Measurements from ENCODE around the gene LRRC71. TPM values are rescaled to one million over a fixed set of nuclear protein-coding genes. Genes with fewer than 3 reads are reported as not detected.

LRRC71 gene
- total RNA-seq, 4 donors from 2014 or later: 0.60 to 0.78 (median 0.66) TPM; not detected in 1

GRCh38 chr1:156963621-156964020, 43.2 kb downstream of the LRRC71 start:
- H3K27ac ChIP-seq: no peak overlapping the region
- no peak overlapping the region for H3K4me3 ChIP-seq
- no peaks in the 10 kb centered on the region for H3K4me1 ChIP-seq
- no peaks in the 10 kb centered on the region for H3K9me3 ChIP-seq
- peak in 1 of 2 donors; percentile 12 for DNase-seq (ENCODE audit: low spot score in 2 of 2)
- H3K27me3 ChIP-seq: no peaks in the 10 kb centered on the region
- WGBS, 2 donors: 28 to 45% methylated on average over 3 of the region's 3 CpGs
- H3K36me3 ChIP-seq: peaks cover 0 to 96% (median 4%) of the 10 kb centered on the region in 3 donors
- TF ChIP-seq CTCF (IDR thresholded peaks at IDR 0.05): no peak
- TF ChIP-seq EP300 (IDR thresholded peaks at IDR 0.05): peak in 1 of 2 donors; percentile 26
- no peak for TF ChIP-seq POLR2A (IDR thresholded peaks at IDR 0.05)

- H3K27ac ChIP-seq: no peak overlapping the region
- WGBS, 2 donors: 96 to 98% methylated on average over 2 of the region's 2 CpGs
- peaks cover 0 to 96% (median 0%) of the 10 kb centered on the region in 3 donors for H3K36me3 ChIP-seq
- no peak overlapping the region for H3K4me3 ChIP-seq
- H3K9me3 ChIP-seq: no peaks in the 10 kb centered on the region
- no peaks in the 10 kb centered on the region for H3K27me3 ChIP-seq
- TF ChIP-seq POLR2A (IDR thresholded peaks at IDR 0.05) (no peak), EP300 (IDR thresholded peaks at IDR 0.05) (no peak), CTCF (IDR thresholded peaks at IDR 0.05) (no peak)
- no peaks in the 10 kb centered on the region for H3K4me1 ChIP-seq
- DNase-seq (ENCODE audit: low spot score in 2 of 2): no peak
Observed at GRCh38 chr1:156964441-156964840, 44.0 kb downstream of the LRRC71 start.

DNA sequence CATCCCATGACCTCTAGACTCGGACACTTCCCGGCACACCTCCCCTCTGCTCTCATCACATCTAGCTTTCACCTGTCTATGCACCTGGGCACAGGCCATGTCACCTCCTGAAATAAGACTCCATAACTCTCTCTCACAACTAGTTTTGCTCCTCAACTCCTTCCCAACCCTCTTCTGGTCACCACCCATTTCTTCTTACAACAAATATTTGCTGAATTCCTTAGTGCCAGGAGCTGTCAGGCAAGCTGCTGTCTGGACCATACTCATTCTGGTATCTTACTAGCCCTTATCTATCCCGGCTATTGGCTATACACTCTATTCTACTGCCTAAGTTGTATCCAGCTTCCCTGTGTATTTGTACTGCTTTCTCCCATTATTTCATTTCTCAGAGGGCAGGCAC, 49.1 kb downstream of the LRRC71 start:
- no peak for TF ChIP-seq EP300 (IDR thresholded peaks at IDR 0.05)
- TF ChIP-seq CTCF (IDR thresholded peaks at IDR 0.05): no peak
- no peak for TF ChIP-seq POLR2A (IDR thresholded peaks at IDR 0.05)

GRCh38 chr1:156970017-156970416, 49.6 kb downstream of the LRRC71 start:
- Histone ChIP-seq H3K4me3 (no peak overlapping the region), H3K27ac (no peak overlapping the region), H3K27me3 (no peaks in the 10 kb centered on the region), H3K36me3 (peaks cover 0 to 96% (median 0%) of the 10 kb centered on the region in 3 donors), H3K4me1 (no peaks in the 10 kb centered on the region), H3K9me3 (no peaks in the 10 kb centered on the region)
- DNase-seq (ENCODE audit: low spot score in 2 of 2): no peak
- WGBS, 2 donors: 87 to 88% methylated on average over 3 of the region's 3 CpGs
- TF ChIP-seq POLR2A (IDR thresholded peaks at IDR 0.05): no peak
- no peak for TF ChIP-seq EP300 (IDR thresholded peaks at IDR 0.05)
- no peak for TF ChIP-seq CTCF (IDR thresholded peaks at IDR 0.05)

More for the DNA sequence above, 49.1 kb downstream of the LRRC71 start:
- no peaks in the 10 kb centered on the region for H3K9me3 ChIP-seq
- H3K27me3 ChIP-seq: no peaks in the 10 kb centered on the region
- DNase-seq (ENCODE audit: low spot score in 2 of 2): no peak
- peaks cover 0 to 96% (median 0%) of the 10 kb centered on the region in 3 donors for H3K36me3 ChIP-seq
- no peaks in the 10 kb centered on the region for H3K4me1 ChIP-seq
- no peak overlapping the region for H3K27ac ChIP-seq
- no peak overlapping the region for H3K4me3 ChIP-seq
- WGBS, 2 donors: 92 to 97% methylated on average over 3 of the region's 3 CpGs

DNA sequence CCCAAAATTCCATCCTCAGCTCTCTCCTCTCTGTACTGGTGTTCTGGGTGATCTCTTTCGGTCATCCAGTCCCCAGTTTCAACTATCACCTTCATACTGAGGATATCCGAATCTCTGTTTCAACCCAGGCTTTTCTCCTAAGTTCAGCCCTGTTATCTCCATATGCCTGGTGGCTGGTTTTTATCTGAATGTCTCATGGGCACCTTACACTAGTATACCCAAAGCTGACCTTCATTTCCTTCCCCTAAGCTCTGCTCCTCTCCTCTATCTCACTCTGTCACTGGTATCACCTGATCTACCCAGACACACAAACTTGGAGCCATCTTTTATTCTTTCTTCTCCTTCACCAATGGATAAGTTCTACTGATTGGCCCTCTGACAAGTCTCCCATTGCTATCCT, 53.0 kb downstream of the LRRC71 start:
- Histone ChIP-seq H3K36me3 (peaks cover 0 to 99% (median 6%) of the 10 kb centered on the region in 3 donors), H3K27ac (no peak overlapping the region), H3K4me1 (no peaks in the 10 kb centered on the region), H3K9me3 (no peaks in the 10 kb centered on the region), H3K4me3 (no peak overlapping the region), H3K27me3 (no peaks in the 10 kb centered on the region)
- 96 to 98% methylated on average over 2 of the region's 2 CpGs for WGBS, 2 donors
- no peak for TF ChIP-seq EP300 (IDR thresholded peaks at IDR 0.05)
- TF ChIP-seq POLR2A (IDR thresholded peaks at IDR 0.05): no peak
- TF ChIP-seq CTCF (IDR thresholded peaks at IDR 0.05): no peak
- DNase-seq (ENCODE audit: low spot score in 2 of 2): no peak
